ENCODE data around the gene PTPN5.

DNA sequence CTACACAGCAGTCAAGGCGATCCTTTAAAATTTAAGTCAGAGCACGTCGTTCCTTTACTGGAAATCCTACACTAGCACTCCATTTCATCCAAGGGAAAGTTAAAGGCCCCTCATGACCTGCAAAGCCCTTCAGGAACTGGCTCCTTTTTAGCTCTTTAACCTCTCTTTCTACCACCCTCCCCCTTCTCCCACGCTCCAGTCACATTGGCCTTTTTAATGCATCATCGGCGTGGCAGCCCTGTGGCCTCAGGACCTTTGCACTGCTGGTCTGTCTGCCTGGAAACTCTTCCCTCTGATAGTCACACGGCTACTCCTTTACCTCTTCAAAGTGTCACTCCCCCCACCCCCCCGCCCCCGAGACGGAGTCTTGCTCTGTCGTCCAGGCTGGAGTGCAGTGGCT is 1.2 kb upstream of the PTPN5 start:
- TF ChIP-seq POLR2AphosphoS5 (IDR thresholded peaks at IDR 0.05; ENCODE audit: low read depth): no peak
- TF ChIP-seq, protein P1, sequence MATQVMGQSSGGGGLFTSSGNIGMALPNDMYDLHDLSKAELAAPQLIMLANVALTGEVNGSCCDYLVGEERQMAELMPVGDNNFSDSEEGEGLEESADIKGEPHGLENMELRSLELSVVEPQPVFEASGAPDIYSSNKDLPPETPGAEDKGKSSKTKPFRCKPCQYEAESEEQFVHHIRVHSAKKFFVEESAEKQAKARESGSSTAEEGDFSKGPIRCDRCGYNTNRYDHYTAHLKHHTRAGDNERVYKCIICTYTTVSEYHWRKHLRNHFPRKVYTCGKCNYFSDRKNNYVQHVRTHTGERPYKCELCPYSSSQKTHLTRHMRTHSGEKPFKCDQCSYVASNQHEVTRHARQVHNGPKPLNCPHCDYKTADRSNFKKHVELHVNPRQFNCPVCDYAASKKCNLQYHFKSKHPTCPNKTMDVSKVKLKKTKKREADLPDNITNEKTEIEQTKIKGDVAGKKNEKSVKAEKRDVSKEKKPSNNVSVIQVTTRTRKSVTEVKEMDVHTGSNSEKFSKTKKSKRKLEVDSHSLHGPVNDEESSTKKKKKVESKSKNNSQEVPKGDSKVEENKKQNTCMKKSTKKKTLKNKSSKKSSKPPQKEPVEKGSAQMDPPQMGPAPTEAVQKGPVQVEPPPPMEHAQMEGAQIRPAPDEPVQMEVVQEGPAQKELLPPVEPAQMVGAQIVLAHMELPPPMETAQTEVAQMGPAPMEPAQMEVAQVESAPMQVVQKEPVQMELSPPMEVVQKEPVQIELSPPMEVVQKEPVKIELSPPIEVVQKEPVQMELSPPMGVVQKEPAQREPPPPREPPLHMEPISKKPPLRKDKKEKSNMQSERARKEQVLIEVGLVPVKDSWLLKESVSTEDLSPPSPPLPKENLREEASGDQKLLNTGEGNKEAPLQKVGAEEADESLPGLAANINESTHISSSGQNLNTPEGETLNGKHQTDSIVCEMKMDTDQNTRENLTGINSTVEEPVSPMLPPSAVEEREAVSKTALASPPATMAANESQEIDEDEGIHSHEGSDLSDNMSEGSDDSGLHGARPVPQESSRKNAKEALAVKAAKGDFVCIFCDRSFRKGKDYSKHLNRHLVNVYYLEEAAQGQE (IDR thresholded peaks at IDR 0.05; ENCODE audit: insufficient replicate concordance, low read depth): no peak
- TF ChIP-seq, protein P2, sequence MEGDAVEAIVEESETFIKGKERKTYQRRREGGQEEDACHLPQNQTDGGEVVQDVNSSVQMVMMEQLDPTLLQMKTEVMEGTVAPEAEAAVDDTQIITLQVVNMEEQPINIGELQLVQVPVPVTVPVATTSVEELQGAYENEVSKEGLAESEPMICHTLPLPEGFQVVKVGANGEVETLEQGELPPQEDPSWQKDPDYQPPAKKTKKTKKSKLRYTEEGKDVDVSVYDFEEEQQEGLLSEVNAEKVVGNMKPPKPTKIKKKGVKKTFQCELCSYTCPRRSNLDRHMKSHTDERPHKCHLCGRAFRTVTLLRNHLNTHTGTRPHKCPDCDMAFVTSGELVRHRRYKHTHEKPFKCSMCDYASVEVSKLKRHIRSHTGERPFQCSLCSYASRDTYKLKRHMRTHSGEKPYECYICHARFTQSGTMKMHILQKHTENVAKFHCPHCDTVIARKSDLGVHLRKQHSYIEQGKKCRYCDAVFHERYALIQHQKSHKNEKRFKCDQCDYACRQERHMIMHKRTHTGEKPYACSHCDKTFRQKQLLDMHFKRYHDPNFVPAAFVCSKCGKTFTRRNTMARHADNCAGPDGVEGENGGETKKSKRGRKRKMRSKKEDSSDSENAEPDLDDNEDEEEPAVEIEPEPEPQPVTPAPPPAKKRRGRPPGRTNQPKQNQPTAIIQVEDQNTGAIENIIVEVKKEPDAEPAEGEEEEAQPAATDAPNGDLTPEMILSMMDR (IDR thresholded peaks at IDR 0.05; ENCODE audit: insufficient read depth, low read length): no peak
- no peak for TF ChIP-seq SPI1 (IDR thresholded peaks at IDR 0.05; ENCODE audit: borderline replicate concordance, low read depth)
- no peak for TF ChIP-seq GABPA (IDR thresholded peaks at IDR 0.05; ENCODE audit: low read depth)

Data from HL-60 (cell line).